Medulla oblongata (tissue), 1 donor: ENCODE measurements around the gene IGFN1.
A peak's percentile ranks its signal among the peaks of the same experiment; 100 is the strongest.

Source experiments
- DNase-seq: peaks from one replicate; pipeline ENCODE4 v3.0.0-alpha.2; 2015; ENCODE audit errors: extremely low spot score

The IGFN1 gene

GRCh38 chr1:201163707-201164106 is 26.9 kb upstream of the IGFN1 start:
- DNase-seq: no peak

GRCh38 chr1:201164645-201165044 is 26.0 kb upstream of the IGFN1 start:
- DNase-seq: no peak

GRCh38 chr1:201167041-201167991 is 23.3 kb upstream of the IGFN1 start:
- DNase-seq: no peak

DNA sequence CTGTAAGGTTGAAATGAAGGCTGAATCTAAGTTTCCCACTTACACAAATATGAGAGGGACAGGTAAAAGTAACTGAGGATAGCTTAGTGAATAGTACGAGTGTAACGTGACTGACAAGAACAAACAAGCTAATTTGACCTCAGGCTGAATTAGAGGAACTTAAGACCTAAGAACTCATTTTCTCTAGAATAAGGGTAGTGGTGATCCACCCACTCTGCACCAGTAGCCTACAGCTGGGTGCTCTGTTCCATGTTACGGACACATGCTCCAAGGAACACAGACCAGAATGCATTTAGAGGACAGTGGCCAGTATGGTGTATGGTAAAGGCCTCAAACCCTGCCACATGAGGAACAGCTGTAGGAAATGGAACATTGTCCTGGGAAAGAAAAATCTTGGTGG is 21.4 kb upstream of the IGFN1 start:
- no peak for DNase-seq

- peak; percentile 13 for DNase-seq
These were observed 20.6 kb upstream of the IGFN1 start for GRCh38 chr1:201169971-201170532.

DNA sequence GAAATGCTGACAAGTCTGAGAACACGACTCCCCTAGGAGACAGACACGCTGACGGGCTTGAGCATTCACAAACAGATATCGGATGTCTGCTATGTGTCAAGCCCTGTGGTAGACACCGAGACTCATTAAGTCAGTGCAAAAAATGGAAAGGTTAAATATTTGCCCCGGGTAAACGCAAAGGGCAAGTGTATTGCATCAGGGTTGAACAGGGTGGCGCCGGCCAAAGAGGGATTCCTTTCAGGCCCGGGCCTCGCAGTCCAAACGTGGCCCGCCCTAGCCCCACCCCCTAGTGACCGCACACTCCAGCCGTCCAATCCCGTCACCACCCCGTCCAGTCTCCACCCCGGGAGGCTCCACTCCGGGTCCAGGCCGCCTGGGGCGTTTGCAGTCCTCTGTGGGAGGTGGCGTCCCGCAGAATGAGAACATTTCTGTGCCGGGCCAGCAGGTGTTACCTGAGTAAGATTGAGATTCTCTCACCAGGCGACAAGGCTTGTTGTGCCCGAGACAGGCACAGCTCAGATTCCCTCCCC is 20.0 kb upstream of the IGFN1 start:
- DNase-seq: peak; percentile 95

- DNase-seq: peak; percentile 38
These were observed 19.3 kb upstream of the IGFN1 start for GRCh38 chr1:201171063-201172036.

- no peak for DNase-seq
These were observed 18.3 kb upstream of the IGFN1 start for GRCh38 chr1:201172326-201172725.

- no peak for DNase-seq
These were observed 17.5 kb upstream of the IGFN1 start for GRCh38 chr1:201172999-201173610.

- no peak for DNase-seq
These were observed 16.9 kb upstream of the IGFN1 start for GRCh38 chr1:201173736-201174135.

- DNase-seq: no peak
These were observed 14.7 kb upstream of the IGFN1 start for GRCh38 chr1:201175820-201176500.

GRCh38 chr1:201176940-201177339 is 13.7 kb upstream of the IGFN1 start:
- DNase-seq: no peak

- no peak for DNase-seq
These were observed 11.9 kb upstream of the IGFN1 start for GRCh38 chr1:201178718-201179117.

- no peak for DNase-seq
These were observed 10.5 kb upstream of the IGFN1 start for GRCh38 chr1:201180141-201180540.

DNA sequence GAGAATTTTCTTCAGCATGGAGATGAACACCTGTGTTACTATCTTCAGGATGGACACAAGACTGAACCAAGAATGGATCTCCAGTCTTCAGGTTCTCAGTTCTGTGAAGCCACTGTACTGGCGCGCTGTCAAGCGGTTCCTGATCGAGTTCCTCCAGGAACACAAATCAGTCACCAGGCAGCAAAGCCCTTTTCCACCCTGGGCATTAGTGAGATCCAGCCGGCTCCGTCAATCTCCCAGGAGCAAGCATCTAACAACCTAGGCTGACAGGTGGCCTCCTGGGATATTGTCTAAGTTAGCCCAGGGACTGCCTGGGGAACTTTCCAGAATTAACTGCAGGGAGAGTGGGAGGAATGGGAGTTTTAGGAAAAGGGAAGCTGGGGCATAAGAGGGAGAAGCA is 9.7 kb upstream of the IGFN1 start:
- no peak for DNase-seq

DNA sequence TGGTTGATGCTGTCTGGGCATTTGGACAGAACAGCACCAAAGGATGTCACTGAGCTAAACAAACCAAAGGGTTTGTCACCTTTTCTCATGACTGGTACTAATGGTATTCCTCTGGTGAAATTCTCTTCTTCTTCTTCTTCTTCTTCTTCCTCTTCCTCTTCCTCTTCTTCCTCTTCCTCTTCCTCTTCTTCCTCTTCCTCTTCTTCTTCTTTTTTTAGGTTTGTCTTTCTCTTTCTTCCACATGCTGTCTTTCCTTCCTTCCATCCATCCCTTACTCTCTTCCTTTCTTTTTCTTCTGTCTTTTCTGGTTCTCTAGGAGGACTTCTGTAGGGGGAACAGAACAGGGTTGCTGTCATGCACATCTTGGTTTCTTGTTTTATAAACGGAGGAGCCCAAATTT is 9.3 kb upstream of the IGFN1 start:
- no peak for DNase-seq

GRCh38 chr1:201181726-201182125 is 8.9 kb upstream of the IGFN1 start:
- DNase-seq: no peak

- DNase-seq: no peak
These were observed 7.4 kb upstream of the IGFN1 start for GRCh38 chr1:201183209-201183608.

DNA sequence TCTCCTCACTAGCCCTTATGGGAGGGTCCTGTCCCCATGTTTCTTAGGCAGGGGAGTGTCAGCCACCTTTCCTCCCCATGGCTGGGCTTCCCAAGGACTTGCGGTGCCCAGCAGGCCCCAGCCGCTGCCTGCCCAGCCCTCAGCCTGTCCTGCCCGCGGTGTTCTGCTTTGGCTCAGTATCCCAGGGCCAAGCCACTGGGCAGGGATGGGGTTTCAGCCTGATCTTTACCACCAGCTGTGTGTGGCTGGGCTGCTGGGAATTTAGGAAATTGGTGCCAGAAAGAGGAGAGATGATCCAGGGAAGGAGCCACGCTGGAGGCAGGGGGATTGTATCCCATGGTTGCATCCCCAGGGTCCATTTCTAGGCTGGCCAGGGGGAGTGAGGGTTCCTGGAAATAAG is 6.9 kb upstream of the IGFN1 start:
- no peak for DNase-seq

DNA sequence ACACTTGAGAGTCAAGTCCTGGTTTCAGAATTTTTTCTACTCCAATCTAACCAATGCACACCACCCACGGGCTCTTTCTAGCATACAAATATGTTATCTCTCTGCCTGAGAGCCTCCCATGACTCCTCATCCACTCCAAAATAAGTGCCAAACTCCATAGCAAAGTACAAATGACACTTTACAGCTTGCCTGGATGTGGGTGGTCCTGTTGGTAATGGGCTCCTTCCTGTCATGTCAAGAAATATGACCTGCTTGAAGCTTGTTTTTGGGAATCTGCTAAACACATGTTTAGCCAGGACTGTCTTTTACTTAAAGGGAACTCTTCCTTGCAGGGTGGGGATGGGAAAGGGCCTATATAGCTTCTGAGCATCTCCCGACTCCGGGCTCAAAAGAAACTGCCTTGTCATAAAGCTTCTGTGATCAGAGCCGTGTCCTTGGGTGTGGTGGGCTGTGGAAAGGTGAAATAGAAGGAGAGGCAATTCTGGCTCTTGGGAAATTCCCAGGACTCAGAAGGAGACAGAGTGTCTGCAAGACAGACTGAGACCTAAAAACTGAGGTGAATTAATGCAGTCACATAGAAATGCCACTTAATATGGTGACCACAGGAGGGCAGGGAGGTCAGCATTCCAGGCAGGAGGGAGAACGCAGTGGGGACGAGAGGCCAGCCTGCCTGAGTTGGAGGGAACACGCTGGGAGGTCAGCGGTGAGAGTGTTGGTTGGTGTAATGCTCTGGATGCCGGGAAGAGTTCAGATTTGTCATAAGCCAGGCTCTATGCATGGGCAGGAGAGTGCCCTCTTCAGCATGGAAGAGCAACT is 6.1 kb upstream of the IGFN1 start:
- DNase-seq: peak; percentile 53
